ENCODE results near the gene ELK3. TPM values are rescaled to one million over a fixed set of nuclear protein-coding genes. Genes with fewer than 3 reads are reported as not detected.

Gene ELK3
- polyA plus RNA-seq, 3 donors: 12.1 to 14.9 (median 14.6) TPM

DNA sequence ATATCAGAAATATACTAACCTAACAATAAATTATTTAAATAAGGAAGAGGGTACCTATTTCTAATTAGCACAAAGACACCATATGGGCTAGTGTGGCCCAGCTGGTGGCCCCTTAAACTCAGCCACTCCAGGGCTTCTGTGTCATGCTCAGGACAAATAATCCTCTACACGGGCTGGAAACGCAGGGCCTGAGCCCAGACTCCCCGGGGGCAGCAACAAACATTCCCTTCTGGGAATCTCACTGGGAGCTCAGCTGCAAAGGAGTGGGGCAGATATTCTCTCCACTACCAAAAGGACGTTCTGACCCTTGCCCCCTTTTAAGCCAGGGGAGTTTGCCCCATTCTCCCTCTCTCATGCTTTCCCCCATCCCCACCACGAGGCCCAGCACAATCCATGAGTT is 43.7 kb upstream of the ELK3 start:
- no peaks in the 10 kb centered on the region for H3K79me2 ChIP-seq (ENCODE audit: insufficient read depth, low read length)
- no peak overlapping the region for H3K4me2 ChIP-seq (replicated peaks; ENCODE audit: extremely low read depth, low read length, poor library complexity, severe bottlenecking)
- no peak overlapping the region for H3K9ac ChIP-seq (ENCODE audit: insufficient read depth, low read length, poor library complexity, severe bottlenecking)
- WGBS (ENCODE audit: insufficient coverage): 96% methylated on average over 4 of the region's 5 CpGs
- Mint-ChIP-seq H3K36me3 (no peaks in the 10 kb centered on the region), H3K4me3 (no peak overlapping the region), H3K27me3 (ENCODE audit: low read depth in 3 of 3) (peaks cover 0 to 4% (median 1%) of the 10 kb centered on the region in 3 donors), H3K4me1 (no peaks in the 10 kb centered on the region), H3K27ac (no peak overlapping the region), H3K9me3 (peaks cover 0 to 2% (median 0%) of the 10 kb centered on the region in 7 donors)
- no peak for DNase-seq
- peaks cover 0 to 3% of the 10 kb centered on the region in 2 donors for H3K4me1 ChIP-seq (ENCODE audit: control insufficient read depth in 1 of 2, insufficient read depth in 2 of 2, low read length in 2 of 2)
- H3K4me3 ChIP-seq (replicated peaks in 1 of 3; ENCODE audit: low read depth in 2 of 3, low read length in 3 of 3): no peak overlapping the region
- no peaks in the 10 kb centered on the region for H3K36me3 ChIP-seq (replicated peaks in 1 of 2; ENCODE audit: control insufficient read depth in 1 of 2, insufficient read depth in 2 of 2, low read length in 2 of 2)
- TF ChIP-seq, protein P1, sequence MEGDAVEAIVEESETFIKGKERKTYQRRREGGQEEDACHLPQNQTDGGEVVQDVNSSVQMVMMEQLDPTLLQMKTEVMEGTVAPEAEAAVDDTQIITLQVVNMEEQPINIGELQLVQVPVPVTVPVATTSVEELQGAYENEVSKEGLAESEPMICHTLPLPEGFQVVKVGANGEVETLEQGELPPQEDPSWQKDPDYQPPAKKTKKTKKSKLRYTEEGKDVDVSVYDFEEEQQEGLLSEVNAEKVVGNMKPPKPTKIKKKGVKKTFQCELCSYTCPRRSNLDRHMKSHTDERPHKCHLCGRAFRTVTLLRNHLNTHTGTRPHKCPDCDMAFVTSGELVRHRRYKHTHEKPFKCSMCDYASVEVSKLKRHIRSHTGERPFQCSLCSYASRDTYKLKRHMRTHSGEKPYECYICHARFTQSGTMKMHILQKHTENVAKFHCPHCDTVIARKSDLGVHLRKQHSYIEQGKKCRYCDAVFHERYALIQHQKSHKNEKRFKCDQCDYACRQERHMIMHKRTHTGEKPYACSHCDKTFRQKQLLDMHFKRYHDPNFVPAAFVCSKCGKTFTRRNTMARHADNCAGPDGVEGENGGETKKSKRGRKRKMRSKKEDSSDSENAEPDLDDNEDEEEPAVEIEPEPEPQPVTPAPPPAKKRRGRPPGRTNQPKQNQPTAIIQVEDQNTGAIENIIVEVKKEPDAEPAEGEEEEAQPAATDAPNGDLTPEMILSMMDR (IDR thresholded peaks at IDR 0.05): no peak
- no peaks in the 10 kb centered on the region for H3K27me3 ChIP-seq (ENCODE audit: control insufficient read depth in 2 of 2, insufficient read depth in 2 of 2, low read length in 2 of 2)
- H3K9me3 ChIP-seq (replicated peaks in 1 of 2; ENCODE audit: control insufficient read depth in 1 of 2, insufficient read depth in 1 of 2, low read length in 2 of 2): no peaks in the 10 kb centered on the region
- H2AFZ ChIP-seq (ENCODE audit: insufficient read depth, low read depth, low read length, poor library complexity, severe bottlenecking): no peak overlapping the region
- no peak overlapping the region for H3K27ac ChIP-seq (ENCODE audit: low read depth in 1 of 2, low read length in 2 of 2)
- intact Hi-C loops (cut with micrococcal nuclease): no loop called here
- no peaks in the 10 kb centered on the region for H4K20me1 ChIP-seq (ENCODE audit: insufficient read depth, low read length)

DNA sequence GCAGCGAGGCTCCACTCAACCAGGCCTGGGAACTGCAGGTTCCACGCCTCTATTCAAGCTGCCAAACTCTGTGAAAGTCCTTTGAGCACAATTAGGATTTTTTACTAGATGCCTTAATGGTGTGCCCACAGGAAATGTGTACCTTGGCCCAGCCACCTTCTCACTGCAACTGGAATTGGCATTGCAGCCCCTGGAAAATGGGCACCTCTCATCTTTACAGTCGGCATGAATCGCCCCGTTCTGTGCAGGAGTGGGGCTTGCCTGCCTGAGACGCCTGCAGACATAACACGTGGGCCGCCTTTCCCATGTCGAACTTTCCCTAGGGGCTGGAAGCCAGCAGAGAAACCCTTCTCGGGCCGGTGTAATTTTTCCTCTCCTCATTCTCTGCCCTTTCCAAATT is 42.0 kb upstream of the ELK3 start:
- Mint-ChIP-seq H3K27me3 (ENCODE audit: low read depth in 3 of 3) (peaks cover 0 to 9% (median 1%) of the 10 kb centered on the region in 3 donors), H3K9me3 (peaks cover 0 to 2% (median 0%) of the 10 kb centered on the region in 7 donors), H3K27ac (peak overlapping the region in 1 of 7 donors; percentile 18), H3K36me3 (no peaks in the 10 kb centered on the region), H3K4me3 (no peak overlapping the region), H3K4me1 (no peaks in the 10 kb centered on the region)
- H3K9me3 ChIP-seq (replicated peaks in 1 of 2; ENCODE audit: control insufficient read depth in 1 of 2, insufficient read depth in 1 of 2, low read length in 2 of 2): no peaks in the 10 kb centered on the region
- no peaks in the 10 kb centered on the region for H3K79me2 ChIP-seq (ENCODE audit: insufficient read depth, low read length)
- no peaks in the 10 kb centered on the region for H3K27me3 ChIP-seq (ENCODE audit: control insufficient read depth in 2 of 2, insufficient read depth in 2 of 2, low read length in 2 of 2)
- intact Hi-C loops (cut with micrococcal nuclease): no loop called here
- no peak overlapping the region for H3K27ac ChIP-seq (ENCODE audit: low read depth in 1 of 2, low read length in 2 of 2)
- WGBS (ENCODE audit: insufficient coverage): 98% methylated on average over 7 of the region's 11 CpGs
- no peak overlapping the region for H3K4me2 ChIP-seq (replicated peaks; ENCODE audit: extremely low read depth, low read length, poor library complexity, severe bottlenecking)
- H2AFZ ChIP-seq (ENCODE audit: insufficient read depth, low read depth, low read length, poor library complexity, severe bottlenecking): no peak overlapping the region
- no peak for DNase-seq
- H3K9ac ChIP-seq (ENCODE audit: insufficient read depth, low read length, poor library complexity, severe bottlenecking): no peak overlapping the region
- TF ChIP-seq, protein P1 (IDR thresholded peaks at IDR 0.05): no peak
- no peaks in the 10 kb centered on the region for H3K36me3 ChIP-seq (replicated peaks in 1 of 2; ENCODE audit: control insufficient read depth in 1 of 2, insufficient read depth in 2 of 2, low read length in 2 of 2)
- H3K4me3 ChIP-seq (replicated peaks in 1 of 3; ENCODE audit: low read depth in 2 of 3, low read length in 3 of 3): no peak overlapping the region
- no peaks in the 10 kb centered on the region for H3K4me1 ChIP-seq (ENCODE audit: control insufficient read depth in 1 of 2, insufficient read depth in 2 of 2, low read length in 2 of 2)
- H4K20me1 ChIP-seq (ENCODE audit: insufficient read depth, low read length): no peaks in the 10 kb centered on the region

All from CD14-positive monocyte (primary cell).